Fibroblast of pulmonary artery (primary cell): ENCODE results near the gene PPFIBP1.
A peak's percentile ranks its signal among the peaks of the same experiment; 100 is the strongest.

Source experiments
- DNase-seq: peaks from one replicate; pipeline ENCODE4 v3.0.0-alpha.2; 2010; ENCODE audit warnings: low read depth
- H3K4me3 ChIP-seq: replicated peaks from 2 replicates; pipeline ENCODE4 v1.5.1; 2011; ENCODE audit warnings: low read depth, mild to moderate bottlenecking, control low read depth, low read length, moderate library complexity
- CTCF ChIP-seq: IDR thresholded peaks from 2 replicates; pipeline ENCODE4 v1.5.1; 2011; ENCODE audit warnings: mild to moderate bottlenecking, control low read depth, low read length, inconsistent platforms; ENCODE audit errors: missing control alignments

Gene PPFIBP1

GRCh38 chr12:27665704-27666103 lies 141.7 kb downstream of the PPFIBP1 start:
- TF ChIP-seq CTCF: no peak
- DNase-seq: no peak
- H3K4me3 ChIP-seq: no peak overlapping the region

GRCh38 chr12:27666510-27666909 lies 142.5 kb downstream of the PPFIBP1 start:
- DNase-seq: no peak
- TF ChIP-seq CTCF: no peak
- H3K4me3 ChIP-seq: no peak overlapping the region

- no peak overlapping the region for H3K4me3 ChIP-seq
- no peak for TF ChIP-seq CTCF
- DNase-seq: peak; percentile 65
Measured at GRCh38 chr12:27667540-27667939, 143.5 kb downstream of the PPFIBP1 start.

- H3K4me3 ChIP-seq: no peak overlapping the region
- no peak for TF ChIP-seq CTCF
- DNase-seq: no peak
Measured at GRCh38 chr12:27672051-27672450, 148.0 kb downstream of the PPFIBP1 start.

GRCh38 chr12:27672643-27673042 lies 148.6 kb downstream of the PPFIBP1 start:
- no peak for TF ChIP-seq CTCF
- DNase-seq: no peak
- H3K4me3 ChIP-seq: no peak overlapping the region

GRCh38 chr12:27673101-27673718 lies 149.2 kb downstream of the PPFIBP1 start:
- H3K4me3 ChIP-seq: no peak overlapping the region
- DNase-seq: no peak
- no peak for TF ChIP-seq CTCF

- no peak for DNase-seq
- no peak overlapping the region for H3K4me3 ChIP-seq
- no peak for TF ChIP-seq CTCF
Measured at GRCh38 chr12:27674989-27675388, 151.0 kb downstream of the PPFIBP1 start.
